Stomach (tissue), 4 donors: Measurements from ENCODE around the gene KIAA1614.

ENCODE experiments used
- CTCF ChIP-seq, 7 experiments: fragments of 450-650 bp in 4 of 7; fragments of 200-600 bp in 3 of 7; sonication (generic) in 3 of 7; IDR thresholded peaks; one replicate each; pipeline ENCODE4 v1.5.1; 2016 to 2019; ENCODE audit warnings: antibody characterized with exemption in 7 of 7, control low read depth in 2 of 7, mild to moderate bottlenecking in 1 of 7
- EP300 ChIP-seq: sonication (generic); formaldehyde crosslinking; IDR thresholded peaks from one replicate; pipeline ENCODE4 v1.6.1; 2017; ENCODE audit warnings: antibody characterized with exemption
- POLR2A ChIP-seq, 4 donors: fragments of 450-650 bp; IDR thresholded peaks; one replicate each; pipeline ENCODE4 v1.6.1; 2016; ENCODE audit warnings: antibody characterized with exemption in 4 of 4, control low read depth in 2 of 4, mild to moderate bottlenecking in 1 of 4, moderate library complexity in 1 of 4
- POLR2AphosphoS5 ChIP-seq, 3 donors: sonication (generic); formaldehyde crosslinking; IDR thresholded peaks; one replicate each; pipeline ENCODE4 v1.6.1; 2016; ENCODE audit warnings: antibody characterized with exemption in 3 of 3

- no peak for TF ChIP-seq CTCF (IDR thresholded peaks at IDR 0.05)
- TF ChIP-seq POLR2A (IDR thresholded peaks at IDR 0.05), result no peak
- TF ChIP-seq EP300, result no peak
- no peak for TF ChIP-seq POLR2AphosphoS5 (IDR thresholded peaks at IDR 0.05)
Measured at GRCh38 chr1:180898441-180899219, 14.1 kb upstream of the KIAA1614 start.
